ENCODE measurements around the gene PIK3R3.

PIK3R3 gene

GRCh38 chr1:46030876-46031660 is 101.4 kb downstream of the PIK3R3 start:
- H3K9ac ChIP-seq (ENCODE audit: low read depth, low read length, poor library complexity, severe bottlenecking), result no peak overlapping the region

DNA sequence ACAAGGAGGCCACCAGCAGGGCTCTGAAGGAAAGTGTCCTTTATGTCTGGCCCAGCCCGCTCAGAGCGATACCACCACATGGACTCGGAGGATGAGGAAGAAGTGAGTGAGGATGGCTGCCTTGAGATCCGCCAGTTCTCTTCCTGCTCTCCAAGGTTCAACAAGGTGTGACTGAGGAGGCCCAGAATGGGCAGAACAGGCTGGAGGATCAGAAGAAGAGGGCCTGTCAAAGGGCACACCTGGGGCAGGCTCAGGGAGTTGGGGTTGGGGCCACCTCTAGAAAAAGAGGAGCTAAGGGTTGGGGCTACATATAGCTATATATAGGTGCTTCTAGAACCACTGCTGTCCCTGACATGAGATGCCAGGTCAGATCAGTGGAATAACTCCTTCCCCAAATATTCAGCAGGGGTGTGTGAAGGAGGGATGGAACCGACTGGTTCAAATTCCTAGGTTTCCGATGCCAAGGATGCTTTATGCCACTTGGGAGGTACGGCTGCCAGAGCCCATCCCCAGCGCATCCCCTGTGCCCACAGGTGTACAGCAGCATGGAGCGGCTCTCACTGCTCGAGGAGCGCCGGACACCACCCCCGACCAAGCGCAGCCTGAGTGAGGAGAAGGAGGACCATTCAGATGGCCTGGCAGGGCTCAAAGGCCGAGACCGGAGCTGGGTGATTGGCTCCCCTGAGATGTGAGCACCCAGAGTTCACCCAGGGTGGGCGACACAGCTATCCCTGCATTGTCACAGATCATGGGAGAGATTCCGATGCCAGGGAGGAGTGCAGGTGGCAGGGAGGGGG is 102.2 kb downstream of the PIK3R3 start:
- Histone ChIP-seq H2AFZ (ENCODE audit: low read length) (no peak overlapping the region), H3K4me3 (ENCODE audit: low read length, poor library complexity, severe bottlenecking) (no peak overlapping the region), H3K27me3 (ENCODE audit: insufficient read depth, low read length, poor library complexity, severe bottlenecking) (no peaks in the 10 kb centered on the region), H3K4me2 (ENCODE audit: low read depth, low read length, poor library complexity, severe bottlenecking) (no peak overlapping the region), H3F3A (ENCODE audit: low read depth) (no peaks in the 10 kb centered on the region), H3K79me2 (ENCODE audit: insufficient read depth, low read length) (no peaks in the 10 kb centered on the region), H3K36me3 (ENCODE audit: insufficient read depth, low read length) (peaks cover 10% of the 10 kb centered on the region; the same call in 1 of the 2 replicates), H3K9me2 (replicated peaks; ENCODE audit: low read depth, low read length) (no peaks in the 10 kb centered on the region), H4K20me1 (ENCODE audit: insufficient read depth, low read length, poor library complexity, severe bottlenecking) (no peaks in the 10 kb centered on the region), H3K4me1 (ENCODE audit: insufficient read depth, low read length, poor library complexity, severe bottlenecking) (no peaks in the 10 kb centered on the region), H3K9me3 (ENCODE audit: insufficient read depth, low read depth, low read length) (no peaks in the 10 kb centered on the region), H3K9ac (ENCODE audit: low read depth, low read length, poor library complexity, severe bottlenecking) (no peak overlapping the region)
- TF ChIP-seq CTCF (conservative IDR thresholded peaks at IDR 0.05; ENCODE audit: low read length), result no peak
- TF ChIP-seq EZH2phosphoT487 (IDR thresholded peaks at IDR 0.05; ENCODE audit: borderline replicate concordance), result no peak

More at GRCh38 chr1:46030876-46031660, 101.4 kb downstream of the PIK3R3 start:
- Histone ChIP-seq H3F3A (ENCODE audit: low read depth) (no peaks in the 10 kb centered on the region), H3K4me1 (ENCODE audit: insufficient read depth, low read length, poor library complexity, severe bottlenecking) (no peaks in the 10 kb centered on the region), H3K79me2 (ENCODE audit: insufficient read depth, low read length) (no peaks in the 10 kb centered on the region), H3K9me3 (ENCODE audit: insufficient read depth, low read depth, low read length) (no peaks in the 10 kb centered on the region), H3K36me3 (ENCODE audit: insufficient read depth, low read length) (peaks cover 12% of the 10 kb centered on the region; the same call in 1 of the 2 replicates), H3K4me3 (ENCODE audit: low read length, poor library complexity, severe bottlenecking) (no peak overlapping the region), H2AFZ (ENCODE audit: low read length) (no peak overlapping the region), H3K27me3 (ENCODE audit: insufficient read depth, low read length, poor library complexity, severe bottlenecking) (no peaks in the 10 kb centered on the region), H3K4me2 (ENCODE audit: low read depth, low read length, poor library complexity, severe bottlenecking) (no peak overlapping the region), H4K20me1 (ENCODE audit: insufficient read depth, low read length, poor library complexity, severe bottlenecking) (no peaks in the 10 kb centered on the region), H3K9me2 (replicated peaks; ENCODE audit: low read depth, low read length) (no peaks in the 10 kb centered on the region)
- TF ChIP-seq CTCF (conservative IDR thresholded peaks at IDR 0.05; ENCODE audit: low read length) (no peak), EZH2phosphoT487 (IDR thresholded peaks at IDR 0.05; ENCODE audit: borderline replicate concordance) (no peak)

DNA sequence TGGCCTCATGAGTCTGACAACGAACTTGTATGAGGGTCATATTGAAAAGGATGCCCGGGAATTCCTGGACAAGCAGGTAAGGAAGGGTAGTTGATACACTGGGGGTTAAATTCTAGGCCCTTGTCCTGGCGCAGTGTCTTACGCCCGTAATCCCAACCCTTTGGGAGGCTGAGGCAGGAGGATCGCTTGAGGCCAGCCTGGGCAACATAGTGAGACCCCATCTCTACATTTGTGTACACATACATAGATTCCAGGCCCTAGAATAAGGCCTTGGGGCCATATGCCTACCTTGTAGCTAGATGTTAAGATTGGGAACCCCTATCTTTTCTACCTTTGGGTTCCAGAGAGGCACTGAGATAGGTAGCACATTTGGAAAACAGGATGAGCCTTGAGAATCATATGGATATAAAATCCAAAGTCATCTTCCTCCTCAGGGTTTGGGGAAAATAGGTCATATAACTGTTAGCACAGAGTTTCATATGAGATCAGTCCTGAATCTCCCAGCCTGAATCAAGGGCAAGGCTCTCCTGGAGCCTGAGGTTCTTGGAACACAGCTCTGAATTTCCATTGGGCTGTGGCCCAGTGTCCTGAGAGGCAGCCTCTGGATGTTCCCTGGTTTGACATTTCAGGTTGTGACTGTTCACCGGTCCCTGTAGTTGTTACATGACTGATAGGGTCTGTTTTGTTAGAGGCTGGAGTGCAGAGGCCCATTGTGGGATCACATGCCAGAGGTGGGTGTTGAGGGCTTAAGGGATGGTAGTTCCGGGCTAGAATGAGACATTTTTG is 104.4 kb downstream of the PIK3R3 start:
- Histone ChIP-seq H3K36me3 (ENCODE audit: insufficient read depth, low read length) (peaks cover 20% of the 10 kb centered on the region; the same call in 1 of the 2 replicates), H3K4me1 (ENCODE audit: insufficient read depth, low read length, poor library complexity, severe bottlenecking) (no peaks in the 10 kb centered on the region)
- TF ChIP-seq CTCF (conservative IDR thresholded peaks at IDR 0.05; ENCODE audit: low read length) (no peak), EZH2phosphoT487 (IDR thresholded peaks at IDR 0.05; ENCODE audit: borderline replicate concordance) (no peak)

More for the DNA sequence above, 104.4 kb downstream of the PIK3R3 start:
- no peaks in the 10 kb centered on the region for H3K9me3 ChIP-seq (ENCODE audit: insufficient read depth, low read depth, low read length)
- H3K79me2 ChIP-seq (ENCODE audit: insufficient read depth, low read length), result no peaks in the 10 kb centered on the region
- no peaks in the 10 kb centered on the region for H4K20me1 ChIP-seq (ENCODE audit: insufficient read depth, low read length, poor library complexity, severe bottlenecking)
- H2AFZ ChIP-seq (ENCODE audit: low read length), result no peak overlapping the region
- H3K27me3 ChIP-seq (ENCODE audit: insufficient read depth, low read length, poor library complexity, severe bottlenecking), result no peaks in the 10 kb centered on the region
- no peak overlapping the region for H3K4me2 ChIP-seq (ENCODE audit: low read depth, low read length, poor library complexity, severe bottlenecking)
- H3K4me3 ChIP-seq (ENCODE audit: low read length, poor library complexity, severe bottlenecking), result no peak overlapping the region
- no peaks in the 10 kb centered on the region for H3F3A ChIP-seq (ENCODE audit: low read depth)
- no peaks in the 10 kb centered on the region for H3K9me2 ChIP-seq (replicated peaks; ENCODE audit: low read depth, low read length)
- H3K9ac ChIP-seq (ENCODE audit: low read depth, low read length, poor library complexity, severe bottlenecking), result no peak overlapping the region

Measured in Loucy (cell line).